AG09309 (cell line): ENCODE data around the gene P4HA1.
A peak's percentile ranks its signal among the peaks of the same experiment; 100 is the strongest.

Source experiments
- DNase-seq: peaks from one replicate; pipeline ENCODE4 v3.0.0-alpha.2; 2010; ENCODE audit warnings: low read depth
- H3K4me3 ChIP-seq: 2 replicates; pipeline ENCODE4 v1.5.1; 2011; ENCODE audit warnings: mild to moderate bottlenecking, low read depth, low read length, moderate library complexity; ENCODE audit not compliant: control insufficient read depth
- TF ChIP-seq, protein P1 (sequence below): IDR thresholded peaks from 2 replicates; pipeline ENCODE4 v1.5.1; 2011; ENCODE audit warnings: mild to moderate bottlenecking, low read depth, low read length, inconsistent platforms; ENCODE audit not compliant: insufficient read depth, control insufficient read depth; ENCODE audit errors: missing control alignments

Gene P4HA1

DNA sequence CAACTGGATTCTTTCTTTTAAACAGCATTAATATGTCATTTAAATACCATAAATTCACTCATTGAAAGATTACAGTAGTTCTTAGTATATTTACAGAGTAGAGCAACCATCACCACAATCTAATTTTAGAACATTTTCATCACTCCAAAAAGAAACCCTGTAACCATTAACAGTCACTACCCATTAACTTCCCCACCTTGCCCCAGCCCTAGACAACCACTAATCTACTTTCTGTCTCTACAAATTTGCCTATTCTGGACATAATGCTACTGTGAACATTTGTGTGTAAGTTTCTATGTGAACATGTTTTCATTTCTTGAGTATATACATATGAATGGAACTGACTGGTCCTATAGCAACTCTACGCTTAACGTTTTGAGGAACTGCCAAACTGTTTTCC, 42.4 kb downstream of the P4HA1 start:
- TF ChIP-seq, protein P1, sequence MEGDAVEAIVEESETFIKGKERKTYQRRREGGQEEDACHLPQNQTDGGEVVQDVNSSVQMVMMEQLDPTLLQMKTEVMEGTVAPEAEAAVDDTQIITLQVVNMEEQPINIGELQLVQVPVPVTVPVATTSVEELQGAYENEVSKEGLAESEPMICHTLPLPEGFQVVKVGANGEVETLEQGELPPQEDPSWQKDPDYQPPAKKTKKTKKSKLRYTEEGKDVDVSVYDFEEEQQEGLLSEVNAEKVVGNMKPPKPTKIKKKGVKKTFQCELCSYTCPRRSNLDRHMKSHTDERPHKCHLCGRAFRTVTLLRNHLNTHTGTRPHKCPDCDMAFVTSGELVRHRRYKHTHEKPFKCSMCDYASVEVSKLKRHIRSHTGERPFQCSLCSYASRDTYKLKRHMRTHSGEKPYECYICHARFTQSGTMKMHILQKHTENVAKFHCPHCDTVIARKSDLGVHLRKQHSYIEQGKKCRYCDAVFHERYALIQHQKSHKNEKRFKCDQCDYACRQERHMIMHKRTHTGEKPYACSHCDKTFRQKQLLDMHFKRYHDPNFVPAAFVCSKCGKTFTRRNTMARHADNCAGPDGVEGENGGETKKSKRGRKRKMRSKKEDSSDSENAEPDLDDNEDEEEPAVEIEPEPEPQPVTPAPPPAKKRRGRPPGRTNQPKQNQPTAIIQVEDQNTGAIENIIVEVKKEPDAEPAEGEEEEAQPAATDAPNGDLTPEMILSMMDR, result no peak
- no peak overlapping the region for H3K4me3 ChIP-seq
- no peak for DNase-seq

DNA sequence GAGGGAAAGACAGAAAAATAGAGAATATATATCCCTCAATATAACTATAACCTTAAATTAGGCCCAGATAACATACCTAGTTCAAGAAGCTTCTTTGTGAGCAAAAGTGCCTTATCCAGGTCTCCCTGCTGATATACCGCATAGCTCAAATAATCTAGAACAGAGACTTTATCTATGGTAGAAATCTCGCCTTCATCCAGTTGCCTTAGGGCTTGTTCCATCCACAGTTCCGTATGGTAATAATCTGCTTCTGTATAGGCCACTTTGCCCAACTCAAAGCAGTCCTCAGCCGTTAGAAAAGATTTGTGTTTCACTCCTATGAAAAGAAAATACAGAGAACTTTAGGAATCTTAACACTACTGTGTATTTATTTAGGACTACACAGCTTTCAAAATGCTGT, 43.4 kb downstream of the P4HA1 start:
- DNase-seq, result no peak
- no peak overlapping the region for H3K4me3 ChIP-seq
- TF ChIP-seq, protein P1, result no peak

DNA sequence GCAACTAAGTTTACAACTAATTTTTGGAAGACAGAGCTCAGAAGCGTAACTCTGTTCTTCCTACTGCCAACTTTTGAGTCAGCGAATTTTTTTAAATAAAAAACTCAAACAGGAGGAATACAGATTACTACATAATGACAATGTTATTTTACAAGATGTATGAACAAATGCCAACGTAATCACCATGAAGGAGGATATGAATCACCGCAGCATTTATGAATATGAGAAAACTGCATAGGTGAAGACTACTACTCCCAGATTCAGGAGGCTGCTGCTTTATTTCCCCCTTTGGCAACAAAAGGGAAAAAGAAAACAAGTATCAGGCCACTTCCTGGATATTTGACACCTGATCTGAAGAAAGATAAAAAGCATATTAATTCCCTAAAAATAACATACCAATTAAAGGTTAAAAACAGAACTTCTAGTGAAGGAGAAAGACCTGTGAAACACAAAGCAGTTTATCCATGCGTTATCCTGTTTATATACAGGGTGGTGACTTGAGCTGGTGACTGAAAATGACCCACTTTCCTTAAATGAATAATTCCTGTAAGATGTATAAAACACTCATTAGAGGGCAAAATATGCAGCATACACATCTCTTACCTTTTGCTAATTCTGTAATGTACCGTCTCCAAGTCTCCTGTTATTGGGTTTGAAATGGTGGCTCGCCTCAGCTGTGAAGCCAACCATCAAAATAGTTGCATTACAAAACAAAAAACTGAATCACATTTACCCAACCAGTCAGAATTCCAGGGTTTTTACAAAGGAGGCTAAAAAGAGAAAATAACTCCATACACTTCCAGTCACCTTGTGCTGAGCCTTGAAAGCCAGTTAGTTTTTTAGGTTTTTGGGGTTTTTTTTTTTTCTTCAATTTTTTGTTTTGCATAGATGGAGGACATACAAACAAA, 52.0 kb downstream of the P4HA1 start:
- H3K4me3 ChIP-seq, result no peak overlapping the region
- DNase-seq, result peak; percentile 79
- TF ChIP-seq, protein P1, result no peak

DNA sequence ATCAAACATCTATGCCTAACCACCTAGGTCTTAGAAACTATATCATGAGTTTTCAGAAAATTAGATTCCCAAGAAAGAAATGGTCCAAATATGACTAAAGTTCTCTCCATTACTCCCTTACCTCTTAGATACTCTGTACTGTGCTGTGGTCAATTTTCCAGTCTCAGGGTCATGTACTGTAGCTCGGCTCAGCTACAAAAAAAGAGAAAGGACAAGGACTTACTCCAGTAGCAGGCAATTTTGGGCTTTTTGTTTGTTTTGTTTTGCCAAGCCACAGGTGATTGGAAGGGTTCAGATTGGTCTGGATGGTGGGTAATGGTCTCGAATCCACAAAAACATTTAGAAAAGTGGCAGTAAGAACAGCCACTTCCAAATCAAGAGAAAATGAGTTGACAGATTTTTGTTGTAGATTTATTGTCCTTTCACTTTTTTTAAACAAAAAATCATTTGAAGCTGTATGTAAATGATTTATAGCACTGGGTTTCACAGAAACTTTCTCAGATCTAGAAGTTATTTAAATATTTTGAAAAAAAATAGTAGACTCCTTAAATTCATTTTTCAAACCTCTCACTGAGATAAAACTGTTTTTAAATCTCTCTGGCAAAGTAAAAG, 52.8 kb downstream of the P4HA1 start:
- H3K4me3 ChIP-seq, result no peak overlapping the region
- TF ChIP-seq, protein P1, result no peak
- no peak for DNase-seq

DNA sequence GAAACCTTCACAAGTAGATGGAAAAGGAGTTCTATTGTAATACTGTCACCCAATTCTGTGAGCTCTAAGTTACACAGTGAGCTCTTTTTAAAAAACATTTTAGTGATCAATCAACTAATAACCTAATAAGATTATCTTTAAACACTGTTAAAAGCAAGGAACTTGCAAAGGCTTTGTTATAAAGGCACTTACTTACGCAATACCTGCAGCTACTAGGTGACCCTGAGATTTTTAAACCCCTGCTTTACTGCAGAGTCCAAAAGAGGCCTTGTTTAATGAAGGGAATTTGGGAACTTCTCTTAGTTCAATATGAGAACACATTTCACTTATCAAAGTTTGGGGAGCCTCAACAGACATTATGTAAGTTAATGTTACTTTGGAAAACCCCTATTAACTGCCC, 53.3 kb downstream of the P4HA1 start:
- DNase-seq, result no peak
- no peak overlapping the region for H3K4me3 ChIP-seq
- TF ChIP-seq, protein P1, result no peak

DNA sequence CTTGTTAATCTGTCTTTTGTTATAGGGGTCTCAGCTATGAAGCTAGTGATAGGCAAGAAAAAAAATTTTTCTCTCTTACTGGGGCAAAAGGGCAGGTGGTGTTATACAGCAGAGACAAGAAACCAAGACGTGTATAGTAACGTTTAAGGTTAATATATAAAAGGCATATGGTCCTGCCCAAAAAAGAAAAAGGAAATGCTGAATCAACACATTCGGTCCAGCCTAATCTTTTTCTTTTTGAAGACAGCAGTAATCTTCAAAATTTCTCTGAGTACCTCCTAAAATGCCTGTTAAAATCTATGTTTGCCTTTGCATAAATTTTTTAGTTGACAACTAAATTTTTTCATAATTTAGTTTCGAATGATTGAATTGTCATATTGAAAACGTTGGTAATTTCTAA, 54.5 kb downstream of the P4HA1 start:
- DNase-seq, result no peak
- TF ChIP-seq, protein P1, result no peak
- no peak overlapping the region for H3K4me3 ChIP-seq
